ENCODE results near the gene GFY. TPM values are rescaled to one million over a fixed set of nuclear protein-coding genes. Genes with fewer than 3 reads are reported as not detected.

Gene GFY
- total and polyA plus RNA-seq, 9 of the 15 experiments (the other 6 are each of a cell fraction or from before 2014, with no cell fraction given) = 0.06 to 0.40 (median 0.19) TPM; not detected in 3

- TF ChIP-seq, protein P1, sequence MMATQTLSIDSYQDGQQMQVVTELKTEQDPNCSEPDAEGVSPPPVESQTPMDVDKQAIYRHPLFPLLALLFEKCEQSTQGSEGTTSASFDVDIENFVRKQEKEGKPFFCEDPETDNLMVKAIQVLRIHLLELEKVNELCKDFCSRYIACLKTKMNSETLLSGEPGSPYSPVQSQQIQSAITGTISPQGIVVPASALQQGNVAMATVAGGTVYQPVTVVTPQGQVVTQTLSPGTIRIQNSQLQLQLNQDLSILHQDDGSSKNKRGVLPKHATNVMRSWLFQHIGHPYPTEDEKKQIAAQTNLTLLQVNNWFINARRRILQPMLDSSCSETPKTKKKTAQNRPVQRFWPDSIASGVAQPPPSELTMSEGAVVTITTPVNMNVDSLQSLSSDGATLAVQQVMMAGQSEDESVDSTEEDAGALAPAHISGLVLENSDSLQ (IDR thresholded peaks at IDR 0.05) = peak; percentile 81
- TF ChIP-seq RCOR1 (IDR thresholded peaks at IDR 0.05; ENCODE audit: borderline replicate concordance in 1 of 2, low read depth in 2 of 2, low read length in 2 of 2) (peak; percentile 29 to 87; a peak in 2 of 4 replicates), CGGBP1 (CRISPR knock-in tag; IDR thresholded peaks at IDR 0.05) (no peak), MXI1 (IDR thresholded peaks at IDR 0.05; ENCODE audit: low read depth, low read length) (peak; percentile 77; the same call in 1 of the 2 replicates), RAD51 (IDR thresholded peaks at IDR 0.05; ENCODE audit: borderline replicate concordance, low read depth) (no peak), ZNF143 (CRISPR knock-in tag; IDR thresholded peaks at IDR 0.05) (0 out of 2 replicates have a peak, but pooled peaks have one; percentile 54)
- TF ChIP-seq, protein P2, sequence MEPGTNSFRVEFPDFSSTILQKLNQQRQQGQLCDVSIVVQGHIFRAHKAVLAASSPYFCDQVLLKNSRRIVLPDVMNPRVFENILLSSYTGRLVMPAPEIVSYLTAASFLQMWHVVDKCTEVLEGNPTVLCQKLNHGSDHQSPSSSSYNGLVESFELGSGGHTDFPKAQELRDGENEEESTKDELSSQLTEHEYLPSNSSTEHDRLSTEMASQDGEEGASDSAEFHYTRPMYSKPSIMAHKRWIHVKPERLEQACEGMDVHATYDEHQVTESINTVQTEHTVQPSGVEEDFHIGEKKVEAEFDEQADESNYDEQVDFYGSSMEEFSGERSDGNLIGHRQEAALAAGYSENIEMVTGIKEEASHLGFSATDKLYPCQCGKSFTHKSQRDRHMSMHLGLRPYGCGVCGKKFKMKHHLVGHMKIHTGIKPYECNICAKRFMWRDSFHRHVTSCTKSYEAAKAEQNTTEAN (CRISPR knock-in tag; IDR thresholded peaks at IDR 0.05) = no peak
These were observed 43.7 kb downstream of the GFY start (continued) for GRCh38 chr19:49468746-49469447.
